HG03039 (cell line): ENCODE results near the gene CLEC1B.
"Not testable (repeated sequence)": the region's sequence is repeated elsewhere in the genome, so short reads cannot be mapped to it uniquely, and the experiment has no call there.

Experiments
- ATAC-seq: cut with Tn5 transposase; IDR thresholded peaks from one replicate; pipeline ENCODE4 v1.9.1; 2021; ENCODE audit warnings: mild to moderate bottlenecking, moderate library complexity; ENCODE audit not compliant: unreplicated experiment

The CLEC1B gene

GRCh38 chr12:9999016-9999415 lies at the start of gene CLEC1B:
CLEC1B (minus strand) TSS chr12:9999121; CDS start chr12:9999100, 21 bp downstream.
- no peak for ATAC-seq

DNA sequence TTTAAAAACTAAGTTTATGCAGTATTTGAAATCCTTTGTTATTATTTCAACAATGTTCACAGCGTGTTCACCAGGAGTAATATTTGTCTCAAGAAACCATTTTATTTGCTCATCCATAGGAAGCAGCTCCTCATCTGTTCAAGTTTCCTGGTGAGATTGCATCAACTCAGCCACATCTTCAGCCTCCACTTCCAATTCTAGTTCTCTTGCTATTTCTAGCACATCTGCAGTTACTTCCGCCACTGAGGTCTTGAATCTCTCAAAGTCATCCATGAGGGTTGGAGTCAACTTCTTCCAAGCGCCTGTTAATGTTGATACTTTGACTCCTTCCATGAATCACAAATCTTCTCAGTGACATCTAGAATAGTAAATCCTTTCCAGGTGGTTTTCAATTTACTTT lies 49.6 kb upstream of the CLEC1B start:
- no peak for ATAC-seq

DNA sequence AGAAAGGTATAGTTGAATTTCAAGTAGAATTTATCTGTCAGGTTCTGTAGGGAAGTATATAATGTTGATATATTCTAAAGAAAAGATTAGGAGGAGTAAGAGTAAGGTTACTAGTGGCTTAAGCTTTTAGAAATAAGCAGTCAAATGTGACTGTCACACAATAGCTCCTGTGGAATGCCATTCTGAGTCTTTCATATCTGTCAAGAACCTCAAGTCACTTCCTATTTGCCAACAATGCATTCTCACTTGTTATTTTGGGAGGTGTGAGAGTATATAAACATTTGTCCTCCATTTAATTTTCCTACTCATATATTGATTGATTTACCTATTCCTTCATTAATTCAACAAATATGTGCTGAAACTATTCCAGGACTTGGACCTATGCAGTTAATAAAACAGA lies 43.2 kb upstream of the CLEC1B start:
- no peak for ATAC-seq

- ATAC-seq = no peak
These were observed 35.0 kb upstream of the CLEC1B start for GRCh38 chr12:10033783-10034545.

GRCh38 chr12:10031771-10032175 lies 32.9 kb upstream of the CLEC1B start:
- no peak for ATAC-seq

- no peak for ATAC-seq
These were observed 32.4 kb upstream of the CLEC1B start for GRCh38 chr12:10031321-10031720.

DNA sequence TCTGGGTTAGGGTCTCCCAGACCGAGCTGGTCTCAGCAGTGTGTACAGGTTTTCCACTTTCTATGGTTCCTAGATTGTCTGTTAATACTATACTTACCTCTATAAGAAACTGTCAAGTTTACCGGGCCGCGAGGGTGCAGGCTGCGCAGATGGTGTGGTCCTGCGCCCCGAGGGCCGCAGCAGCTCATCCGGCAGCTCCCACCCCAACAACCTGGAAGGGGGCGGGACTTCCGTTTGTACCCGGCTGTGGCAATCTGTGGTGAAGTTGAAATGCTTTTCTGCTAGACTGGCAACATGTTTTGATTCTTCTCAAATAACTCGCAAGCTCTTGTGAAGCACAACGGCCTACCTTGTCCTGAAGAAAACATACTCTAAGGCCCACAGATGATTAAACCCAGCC lies 31.5 kb upstream of the CLEC1B start, which contains the start of gene CLEC9A:
Gene CLEC9A (plus strand): TSS at position 237 of the 400 bp plus-strand sequence. CDS start 22,006 bp downstream, outside the sequence.
- no peak for ATAC-seq

DNA sequence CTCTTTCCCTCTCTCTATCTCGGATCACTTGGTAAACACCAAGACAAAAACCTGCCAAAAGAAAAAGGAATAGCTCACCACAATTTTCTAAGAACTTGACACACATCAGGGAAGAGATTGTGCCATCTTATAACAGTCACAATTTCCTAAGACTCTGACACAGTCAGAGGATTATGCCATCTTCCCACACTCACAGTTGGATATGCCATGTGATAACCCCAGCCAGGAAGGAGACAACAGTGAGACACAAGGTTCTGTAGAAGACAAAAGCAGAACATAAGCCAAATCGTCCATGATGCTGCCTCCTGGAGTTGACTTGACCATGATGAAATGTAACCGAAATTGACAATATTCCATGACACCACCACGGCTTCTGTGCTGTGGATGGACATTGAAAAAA lies 28.8 kb upstream of the CLEC1B start:
- no peak for ATAC-seq

DNA sequence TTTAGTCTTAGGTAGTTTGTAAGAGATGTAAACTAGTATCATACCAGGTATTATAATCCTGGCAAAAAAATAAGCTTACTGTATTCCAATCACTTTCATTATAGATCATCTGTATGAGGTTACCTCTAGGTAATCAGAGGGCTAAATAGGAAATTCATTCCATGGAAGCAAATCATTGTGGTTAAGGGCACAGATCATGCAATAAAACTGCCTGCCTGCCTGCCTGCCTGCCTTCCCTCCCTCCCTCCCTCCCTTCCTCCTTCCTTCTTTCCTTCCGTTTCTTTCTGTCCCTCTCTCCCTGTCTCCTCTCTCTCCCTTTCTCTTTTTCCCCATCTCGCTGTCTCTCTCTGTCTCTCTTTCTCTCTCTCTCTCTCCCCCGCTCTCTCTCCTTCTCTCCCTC lies 28.4 kb upstream of the CLEC1B start:
- no peak for ATAC-seq

DNA sequence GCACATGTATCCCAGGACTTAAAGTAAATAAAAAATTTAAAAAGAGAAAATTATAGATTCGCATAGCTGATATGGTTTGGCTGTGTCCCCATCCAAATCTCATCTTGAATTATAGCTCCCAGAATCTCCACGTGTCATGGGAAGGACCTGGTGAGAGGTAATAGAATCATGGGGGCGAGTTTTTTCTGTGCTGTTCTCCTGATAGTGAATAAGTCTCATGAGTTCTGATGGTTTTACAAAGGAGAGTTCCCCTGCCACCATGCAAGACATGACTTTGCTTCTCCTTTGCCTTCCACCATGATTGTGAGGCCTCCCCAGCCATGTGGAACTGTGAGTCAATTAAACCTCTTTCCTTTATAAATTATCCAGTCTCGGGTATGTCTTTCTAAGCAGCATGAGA lies 27.7 kb upstream of the CLEC1B start:
- not testable (repeated sequence) for ATAC-seq

GRCh38 chr12:10025236-10025635 lies 26.3 kb upstream of the CLEC1B start:
- ATAC-seq = no peak

DNA sequence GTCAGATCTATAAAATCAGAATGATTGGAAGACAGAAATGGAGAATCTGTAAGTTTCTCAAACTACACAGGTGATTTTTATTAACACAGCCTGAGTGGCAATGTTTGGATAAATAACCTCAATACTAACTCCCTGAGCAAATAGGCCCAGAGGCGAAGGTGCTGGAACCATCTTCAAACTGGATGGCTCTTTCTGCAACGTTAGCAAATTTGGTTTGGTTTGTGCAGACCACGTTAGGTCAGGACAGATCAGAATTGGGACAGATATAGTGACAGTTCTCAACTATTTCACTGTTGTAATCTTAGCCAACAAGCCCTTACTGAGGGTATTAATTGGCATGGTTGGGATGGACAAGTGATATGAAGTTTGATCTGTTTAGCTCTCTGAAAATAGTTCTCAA lies 22.4 kb upstream of the CLEC1B start:
- ATAC-seq = no peak

DNA sequence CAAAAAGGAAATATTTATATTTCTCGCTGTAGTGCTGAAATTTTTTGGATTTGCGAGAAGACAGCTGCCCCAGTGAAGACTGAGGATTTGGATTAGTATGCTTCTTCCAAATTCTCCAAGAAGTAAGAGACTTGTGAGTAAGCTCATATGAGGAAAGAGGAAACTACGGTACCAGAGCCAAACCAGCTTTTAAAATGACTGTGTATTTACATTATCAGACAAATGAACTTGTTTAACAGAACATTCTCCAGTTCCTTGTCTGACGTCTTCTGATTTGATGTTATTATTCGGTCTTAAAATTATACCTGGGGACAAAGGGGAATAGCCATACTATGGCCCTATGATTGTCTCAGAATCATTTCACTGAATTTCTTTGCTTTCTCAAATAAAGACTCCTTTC lies 19.5 kb upstream of the CLEC1B start:
- no peak for ATAC-seq

DNA sequence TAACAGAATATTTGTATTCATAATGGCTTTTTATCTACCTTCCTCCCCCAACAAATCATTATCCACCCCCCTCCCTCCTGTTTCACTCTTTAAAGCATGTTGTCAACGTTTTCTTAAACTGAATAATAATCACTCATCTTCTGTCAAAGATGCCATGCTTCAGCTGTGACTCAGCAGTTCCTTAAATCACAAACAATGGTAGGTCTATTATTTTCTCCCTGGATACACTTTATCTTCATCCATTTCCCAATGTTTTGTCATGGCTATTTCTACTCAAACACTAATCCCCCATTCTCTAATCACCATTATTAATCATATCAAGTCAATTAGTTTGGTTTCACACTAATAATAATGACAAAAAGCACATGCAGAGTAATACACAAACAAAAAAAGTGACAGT lies 18.0 kb upstream of the CLEC1B start:
- ATAC-seq = no peak

DNA sequence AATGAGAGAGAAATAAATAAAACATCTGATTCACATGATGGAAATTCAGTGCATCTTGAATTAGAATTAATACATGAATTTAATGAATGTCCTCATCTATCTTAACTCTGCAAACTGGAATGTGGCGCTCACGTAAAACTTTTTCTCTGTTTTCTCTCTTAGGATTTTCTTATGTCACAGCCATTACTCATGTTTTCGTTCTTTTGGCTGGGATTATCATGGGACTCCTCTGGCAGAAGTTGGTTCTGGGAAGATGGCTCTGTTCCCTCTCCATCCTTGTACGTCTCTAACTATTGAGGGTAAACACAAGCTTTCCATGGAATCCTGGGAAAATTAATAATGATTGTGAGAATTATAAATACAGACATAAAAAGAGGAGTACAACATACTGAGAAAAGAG lies 16.5 kb upstream of the CLEC1B start:
- no peak for ATAC-seq

- ATAC-seq = no peak
These were observed 13.9 kb upstream of the CLEC1B start for GRCh38 chr12:10012630-10013330.

GRCh38 chr12:10001171-10001776 lies 2.4 kb upstream of the CLEC1B start:
- no peak for ATAC-seq

- no peak for ATAC-seq
These were observed 6.6 kb downstream of the CLEC1B start for GRCh38 chr12:9992296-9992695.

- ATAC-seq = no peak
These were observed 7.0 kb downstream of the CLEC1B start for GRCh38 chr12:9991876-9992275.

DNA sequence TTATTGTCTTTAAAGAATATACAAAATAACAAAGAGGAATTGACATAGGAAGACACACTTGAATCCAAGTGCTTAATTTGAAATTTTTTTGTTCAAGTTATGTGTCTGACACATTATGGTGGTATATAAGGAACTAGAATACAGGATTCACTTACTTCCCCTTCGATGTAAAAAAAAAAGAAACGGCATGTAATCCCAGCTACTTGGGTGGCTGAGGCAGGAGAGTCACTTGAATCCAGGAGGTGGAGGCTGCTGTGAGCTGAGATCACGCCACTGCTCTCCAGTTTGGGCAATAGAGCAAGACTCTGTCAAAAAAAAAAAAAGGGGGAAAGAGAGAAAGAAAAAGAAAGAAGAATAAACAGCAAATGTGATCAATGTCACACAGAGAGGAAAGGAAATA lies 18.8 kb downstream of the CLEC1B start:
- no peak for ATAC-seq

GRCh38 chr12:9977916-9978315 lies 21.0 kb downstream of the CLEC1B start:
- ATAC-seq = no peak

DNA sequence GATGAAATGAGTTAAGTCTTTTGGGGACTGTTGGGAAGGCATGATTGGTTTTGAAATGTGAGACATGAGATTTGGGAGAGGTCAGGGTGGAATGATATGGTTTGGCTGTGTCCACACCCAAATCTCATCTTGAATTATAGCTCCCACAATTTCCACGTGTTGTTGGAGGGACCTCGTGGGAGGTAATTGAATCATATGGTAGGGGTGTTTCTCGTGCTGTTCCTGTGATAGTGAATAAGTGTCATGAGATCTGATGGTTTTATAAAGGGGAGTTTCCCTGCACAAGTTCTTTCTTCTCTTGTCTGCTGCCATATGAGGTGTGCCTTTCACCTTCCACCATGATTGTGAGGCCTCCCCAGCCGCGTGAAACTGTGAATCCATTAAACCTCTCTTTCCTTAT lies 22.3 kb downstream of the CLEC1B start:
- ATAC-seq = not testable (repeated sequence)
